Measurements from ENCODE around the gene OBSL1. TPM values are rescaled to one million over a fixed set of nuclear protein-coding genes. Genes with fewer than 3 reads are reported as not detected.

OBSL1 gene
- total RNA-seq, 1 donor: 39.2 TPM

- H3K4me3 ChIP-seq (ENCODE audit: low read depth, low read length): no peak overlapping the region
- TF ChIP-seq, protein P1, sequence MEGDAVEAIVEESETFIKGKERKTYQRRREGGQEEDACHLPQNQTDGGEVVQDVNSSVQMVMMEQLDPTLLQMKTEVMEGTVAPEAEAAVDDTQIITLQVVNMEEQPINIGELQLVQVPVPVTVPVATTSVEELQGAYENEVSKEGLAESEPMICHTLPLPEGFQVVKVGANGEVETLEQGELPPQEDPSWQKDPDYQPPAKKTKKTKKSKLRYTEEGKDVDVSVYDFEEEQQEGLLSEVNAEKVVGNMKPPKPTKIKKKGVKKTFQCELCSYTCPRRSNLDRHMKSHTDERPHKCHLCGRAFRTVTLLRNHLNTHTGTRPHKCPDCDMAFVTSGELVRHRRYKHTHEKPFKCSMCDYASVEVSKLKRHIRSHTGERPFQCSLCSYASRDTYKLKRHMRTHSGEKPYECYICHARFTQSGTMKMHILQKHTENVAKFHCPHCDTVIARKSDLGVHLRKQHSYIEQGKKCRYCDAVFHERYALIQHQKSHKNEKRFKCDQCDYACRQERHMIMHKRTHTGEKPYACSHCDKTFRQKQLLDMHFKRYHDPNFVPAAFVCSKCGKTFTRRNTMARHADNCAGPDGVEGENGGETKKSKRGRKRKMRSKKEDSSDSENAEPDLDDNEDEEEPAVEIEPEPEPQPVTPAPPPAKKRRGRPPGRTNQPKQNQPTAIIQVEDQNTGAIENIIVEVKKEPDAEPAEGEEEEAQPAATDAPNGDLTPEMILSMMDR (IDR thresholded peaks at IDR 0.05; ENCODE audit: insufficient read depth, low read length): no peak
- no peak for DNase-seq (ENCODE audit: low read depth)
These were observed 39.0 kb downstream of the OBSL1 start for GRCh38 chr2:219532378-219532649.

DNA sequence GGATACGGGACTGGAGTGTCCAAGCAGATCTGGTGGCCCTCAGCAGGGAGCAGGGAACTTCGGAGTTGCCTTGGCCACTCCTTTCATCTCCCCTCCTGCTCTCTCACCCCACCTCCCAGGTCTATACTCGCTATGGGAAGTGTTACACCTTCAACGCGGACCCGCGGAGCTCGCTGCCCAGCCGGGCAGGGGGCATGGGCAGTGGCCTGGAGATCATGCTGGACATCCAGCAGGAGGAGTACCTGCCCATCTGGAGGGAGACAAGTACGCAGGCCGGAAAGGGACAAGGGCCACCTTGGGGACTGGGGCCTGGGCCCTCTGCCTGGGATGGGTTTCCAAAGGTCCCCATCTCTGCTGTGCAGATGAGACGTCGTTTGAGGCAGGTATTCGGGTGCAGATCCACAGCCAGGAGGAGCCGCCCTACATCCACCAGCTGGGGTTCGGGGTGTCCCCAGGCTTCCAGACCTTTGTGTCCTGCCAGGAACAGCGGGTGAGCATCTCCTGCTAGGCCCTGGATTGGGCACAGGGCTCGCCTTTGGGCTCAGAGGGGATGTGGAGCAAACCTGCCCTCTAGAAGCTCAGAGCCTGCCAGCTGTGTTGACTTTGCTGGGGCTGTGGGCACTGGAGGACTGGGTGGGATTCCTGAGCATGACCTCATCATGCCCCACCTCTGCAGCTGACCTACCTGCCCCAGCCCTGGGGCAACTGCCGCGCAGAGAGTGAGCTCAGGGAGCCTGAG lies 39.5 kb downstream of the OBSL1 start:
- no peak for DNase-seq (ENCODE audit: low read depth)
- H3K4me3 ChIP-seq (ENCODE audit: low read depth, low read length): no peak overlapping the region
- TF ChIP-seq, protein P1 (IDR thresholded peaks at IDR 0.05; ENCODE audit: insufficient read depth, low read length): no peak

DNA sequence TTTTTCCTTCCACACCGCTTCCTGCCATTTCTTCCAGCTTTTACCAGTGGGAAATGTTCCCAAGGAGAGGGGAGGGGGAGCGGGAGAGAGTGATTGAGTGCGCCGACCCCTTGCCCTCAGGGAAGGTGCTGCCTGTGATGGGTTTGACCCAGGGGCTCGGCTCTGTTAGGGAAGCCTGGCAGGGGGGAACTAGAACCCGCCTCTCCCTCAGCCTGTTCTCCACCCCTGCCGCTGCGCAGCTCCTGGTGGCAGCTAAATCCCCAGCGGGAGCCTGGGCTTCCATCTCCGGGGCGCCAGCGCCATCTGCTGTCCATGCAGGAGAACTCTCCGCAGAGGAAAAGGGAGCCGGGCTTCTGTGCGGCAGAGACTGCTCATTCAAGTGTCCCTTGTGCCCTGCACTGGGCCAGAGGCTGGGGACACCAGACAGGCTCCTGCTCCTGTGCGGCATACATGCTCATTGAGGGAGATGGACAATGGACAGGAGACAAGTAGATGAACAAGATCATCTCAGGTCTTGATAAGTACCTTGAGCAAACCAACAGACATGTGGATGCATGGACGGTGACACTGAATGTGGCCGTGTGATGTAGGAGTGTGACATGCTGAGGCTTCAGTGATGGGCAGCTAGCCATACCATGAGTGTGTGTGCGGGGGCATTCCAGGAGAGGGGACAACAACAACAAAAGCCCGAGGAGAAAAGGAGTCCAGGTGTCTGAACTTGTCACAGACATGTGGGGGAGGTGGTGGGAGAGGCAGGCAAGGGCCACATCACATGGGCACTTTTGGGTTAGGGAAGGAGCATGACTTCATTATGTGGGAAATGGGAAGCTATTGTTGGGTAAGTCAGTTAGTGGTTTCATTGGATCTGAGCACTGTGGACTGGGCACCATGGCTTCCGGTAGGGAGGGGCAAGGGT lies 41.0 kb downstream of the OBSL1 start:
- DNase-seq (ENCODE audit: low read depth): peak; percentile 85
- TF ChIP-seq, protein P1 (IDR thresholded peaks at IDR 0.05; ENCODE audit: insufficient read depth, low read length): peak; percentile 97
- peak overlapping the region; percentile 48 for H3K4me3 ChIP-seq (ENCODE audit: low read depth, low read length)

DNA sequence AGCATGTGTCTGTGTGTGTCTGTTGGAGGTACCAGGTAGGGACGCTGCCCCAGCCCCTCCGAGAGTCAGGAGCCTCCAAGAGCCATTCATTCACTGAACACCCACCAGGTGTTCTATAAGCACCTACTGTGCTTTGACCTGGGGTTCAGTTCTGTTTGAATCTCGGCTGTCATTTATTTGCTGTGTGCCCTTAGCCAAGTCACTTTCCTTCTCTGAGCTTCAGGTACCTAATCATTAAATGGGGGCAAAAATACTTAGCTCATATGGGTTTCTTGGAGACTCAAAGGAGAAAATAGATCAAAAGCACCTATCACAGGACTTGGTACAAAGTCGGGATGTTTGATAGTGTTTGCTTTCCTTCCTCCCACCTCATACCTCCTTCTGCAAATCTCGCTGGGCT lies 43.9 kb downstream of the OBSL1 start:
- no peak overlapping the region for H3K4me3 ChIP-seq (ENCODE audit: low read depth, low read length)
- TF ChIP-seq, protein P1 (IDR thresholded peaks at IDR 0.05; ENCODE audit: insufficient read depth, low read length): no peak
- DNase-seq (ENCODE audit: low read depth): no peak

- DNase-seq (ENCODE audit: low read depth): no peak
- H3K4me3 ChIP-seq (ENCODE audit: low read depth, low read length): no peak overlapping the region
- TF ChIP-seq, protein P1 (IDR thresholded peaks at IDR 0.05; ENCODE audit: insufficient read depth, low read length): no peak
These were observed 44.3 kb downstream of the OBSL1 start for GRCh38 chr2:219527076-219527394.

- no peak for DNase-seq (ENCODE audit: low read depth)
- TF ChIP-seq, protein P1 (IDR thresholded peaks at IDR 0.05; ENCODE audit: insufficient read depth, low read length): no peak
- no peak overlapping the region for H3K4me3 ChIP-seq (ENCODE audit: low read depth, low read length)
These were observed 44.8 kb downstream of the OBSL1 start for GRCh38 chr2:219526320-219527075.

All from fibroblast of the aortic adventitia (primary cell).